GM19455 (cell line): Measurements from ENCODE around the gene FOXB2.
"Not testable (repeated sequence)": the region's sequence is repeated elsewhere in the genome, so short reads cannot be mapped to it uniquely, and the experiment has no call there.

ENCODE experiments used
- ATAC-seq: cut with Tn5 transposase; IDR thresholded peaks from one replicate; pipeline ENCODE4 v1.9.1; 2021; ENCODE audit not compliant: unreplicated experiment

Gene FOXB2

DNA sequence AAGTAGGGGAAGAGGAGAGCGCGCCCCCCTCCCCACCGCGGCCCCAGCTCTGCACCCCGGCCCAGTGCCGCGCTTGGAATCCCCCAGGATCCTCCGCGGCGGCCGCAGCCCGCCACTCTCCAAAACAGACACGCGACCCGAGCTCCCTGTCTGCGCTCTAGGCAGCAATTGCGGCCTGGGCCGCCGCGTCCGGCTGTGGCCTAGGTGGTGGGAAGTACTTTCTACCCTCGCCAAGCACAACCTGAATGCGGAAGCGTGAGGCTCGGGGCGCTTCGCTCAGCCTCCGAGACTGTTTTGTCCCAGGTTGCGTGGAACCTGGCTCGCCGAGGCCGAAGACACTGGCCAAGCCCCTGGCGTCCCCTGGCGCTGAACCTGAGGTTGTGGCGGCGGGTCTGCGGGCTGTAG, 3.3 kb upstream of the FOXB2 start:
- ATAC-seq, result no peak

DNA sequence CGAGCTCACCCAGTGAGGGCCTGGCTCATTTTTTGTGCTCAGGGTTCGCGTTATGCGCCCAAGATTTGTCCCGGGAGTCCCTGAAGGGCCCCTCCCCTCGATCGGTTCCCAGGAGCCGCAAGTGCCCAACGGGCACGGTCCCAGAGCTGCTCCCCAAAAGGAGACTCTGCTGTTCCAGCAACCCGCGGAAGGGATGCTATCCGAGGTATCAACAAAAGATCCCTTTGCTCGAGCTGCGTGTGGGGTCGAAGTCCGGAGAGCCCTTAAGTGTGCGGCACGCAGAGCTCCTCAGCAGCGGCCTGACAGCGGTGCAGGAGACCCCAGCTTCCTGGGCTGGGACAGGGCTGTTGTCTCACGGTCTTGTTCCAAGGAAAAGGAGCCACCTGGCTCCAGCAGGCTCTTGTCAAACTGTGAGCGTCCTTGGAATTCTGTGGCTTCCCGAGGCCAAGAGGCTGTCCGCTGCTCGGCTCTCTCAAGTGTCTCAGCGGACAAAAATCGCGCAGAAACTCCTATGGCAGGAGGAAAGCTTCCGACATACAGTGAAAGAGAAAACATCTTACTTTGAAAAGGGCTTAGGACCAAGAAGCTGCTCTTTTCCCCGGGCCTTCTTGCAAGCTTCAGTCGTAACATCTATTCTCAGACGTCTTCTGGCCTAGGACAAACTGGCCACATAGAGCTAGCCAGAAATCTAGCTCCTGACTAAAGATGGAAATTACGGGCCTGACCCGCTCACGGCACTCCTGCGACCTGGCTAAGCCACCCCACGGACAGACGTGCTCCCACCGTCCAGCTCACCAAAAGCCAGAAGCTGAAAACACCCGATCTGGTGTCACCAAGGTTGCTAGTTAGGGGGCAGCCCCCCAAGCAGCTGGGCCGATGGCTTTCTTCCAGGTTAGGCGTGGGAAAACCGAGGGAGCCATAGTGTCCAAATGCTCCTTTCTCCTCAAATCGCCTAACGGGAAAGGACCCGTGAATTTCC, 2.6 kb upstream of the FOXB2 start:
- no peak for ATAC-seq

DNA sequence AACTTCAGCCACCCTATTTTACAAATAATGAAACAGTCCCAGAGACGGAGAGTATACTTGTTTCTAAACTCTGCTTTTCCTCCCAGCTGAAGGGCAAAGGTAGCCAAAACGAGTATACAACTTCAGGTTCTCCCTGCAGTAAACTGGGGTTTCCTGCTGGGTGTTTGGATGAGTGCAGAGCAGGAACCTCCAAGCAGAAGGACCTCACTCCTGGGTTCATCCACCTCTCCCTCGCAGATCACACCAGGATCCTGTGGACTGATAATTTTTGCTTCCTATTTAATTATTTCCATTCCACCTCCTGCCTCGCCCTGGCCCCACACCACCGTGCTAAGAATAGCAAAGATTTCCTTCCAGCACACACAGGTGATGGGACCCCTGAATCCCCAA, 2.0 kb upstream of the FOXB2 start:
- no peak for ATAC-seq

DNA sequence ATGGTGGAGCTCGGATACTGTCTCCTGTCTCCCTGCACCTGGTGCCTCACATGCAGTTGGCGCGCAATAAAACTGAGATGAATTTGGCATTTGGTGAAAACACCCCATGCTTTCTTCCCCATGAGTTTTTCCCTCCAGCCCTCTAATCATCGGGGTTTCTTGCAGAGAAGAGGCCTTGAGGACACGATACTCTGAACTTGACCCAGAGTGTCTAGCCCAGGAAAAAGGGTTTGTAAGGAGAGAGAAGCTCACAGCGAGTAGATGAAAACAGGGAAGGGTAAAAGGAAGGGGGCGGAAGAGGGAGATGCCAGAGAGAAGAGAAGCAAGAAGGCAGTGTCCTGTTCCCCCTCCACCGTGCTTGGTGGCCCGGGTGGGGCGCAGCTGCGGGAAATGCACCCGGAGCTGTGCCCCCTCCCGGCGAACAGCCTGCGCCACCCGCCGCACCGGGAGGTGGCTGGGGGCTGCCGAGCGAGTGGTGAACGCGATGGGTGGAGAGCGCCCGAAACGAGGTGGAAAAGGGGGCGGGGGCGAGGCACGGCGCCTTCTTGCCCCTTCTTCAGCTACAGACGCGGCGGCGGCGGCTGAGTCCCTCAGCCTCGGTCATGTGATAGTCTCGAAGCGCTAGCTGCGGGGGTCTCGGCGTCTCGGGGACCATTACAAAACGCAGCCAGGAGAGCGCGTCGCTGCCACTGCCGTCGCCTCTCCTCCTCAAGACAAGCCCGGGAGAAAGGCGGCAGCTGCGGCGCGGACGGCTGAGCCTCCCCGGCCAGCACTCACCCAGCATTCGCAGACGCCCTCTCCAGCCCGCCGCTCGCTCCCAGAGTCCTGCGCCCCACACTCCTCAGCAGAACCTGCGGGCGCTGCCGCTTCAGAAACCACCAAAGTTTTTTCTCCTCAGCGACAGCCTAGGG, 1.1 kb upstream of the FOXB2 start:
- no peak for ATAC-seq

DNA sequence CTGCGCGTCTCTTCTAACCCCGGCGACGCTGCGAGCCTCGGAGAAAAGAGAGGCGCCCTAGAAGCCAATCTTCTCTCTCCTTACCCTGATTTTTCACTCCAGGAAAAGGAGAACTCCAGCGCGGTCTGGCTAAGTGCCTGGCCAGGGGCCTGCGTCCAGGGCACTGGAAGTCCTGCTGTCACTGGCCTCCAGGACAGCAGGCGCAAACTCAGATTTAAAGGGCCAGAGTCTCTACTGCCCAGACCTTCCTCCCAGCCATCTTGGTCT, 553 bp upstream of the FOXB2 start:
- no peak for ATAC-seq

DNA sequence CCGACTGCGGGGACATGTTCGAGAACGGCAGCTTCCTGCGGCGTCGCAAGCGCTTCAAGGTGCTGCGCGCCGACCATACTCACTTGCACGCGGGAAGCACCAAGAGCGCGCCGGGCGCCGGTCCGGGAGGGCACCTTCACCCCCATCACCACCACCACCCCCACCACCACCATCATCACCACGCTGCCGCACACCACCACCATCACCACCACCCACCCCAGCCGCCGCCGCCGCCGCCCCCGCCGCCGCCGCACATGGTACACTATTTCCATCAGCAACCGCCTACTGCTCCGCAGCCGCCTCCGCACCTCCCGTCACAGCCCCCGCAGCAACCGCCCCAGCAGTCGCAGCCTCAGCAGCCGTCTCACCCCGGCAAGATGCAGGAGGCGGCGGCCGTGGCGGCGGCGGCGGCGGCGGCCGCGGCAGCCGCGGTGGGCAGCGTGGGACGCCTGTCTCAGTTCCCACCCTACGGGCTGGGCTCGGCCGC, 514 bp downstream of the FOXB2 start:
- ATAC-seq, result no peak

DNA sequence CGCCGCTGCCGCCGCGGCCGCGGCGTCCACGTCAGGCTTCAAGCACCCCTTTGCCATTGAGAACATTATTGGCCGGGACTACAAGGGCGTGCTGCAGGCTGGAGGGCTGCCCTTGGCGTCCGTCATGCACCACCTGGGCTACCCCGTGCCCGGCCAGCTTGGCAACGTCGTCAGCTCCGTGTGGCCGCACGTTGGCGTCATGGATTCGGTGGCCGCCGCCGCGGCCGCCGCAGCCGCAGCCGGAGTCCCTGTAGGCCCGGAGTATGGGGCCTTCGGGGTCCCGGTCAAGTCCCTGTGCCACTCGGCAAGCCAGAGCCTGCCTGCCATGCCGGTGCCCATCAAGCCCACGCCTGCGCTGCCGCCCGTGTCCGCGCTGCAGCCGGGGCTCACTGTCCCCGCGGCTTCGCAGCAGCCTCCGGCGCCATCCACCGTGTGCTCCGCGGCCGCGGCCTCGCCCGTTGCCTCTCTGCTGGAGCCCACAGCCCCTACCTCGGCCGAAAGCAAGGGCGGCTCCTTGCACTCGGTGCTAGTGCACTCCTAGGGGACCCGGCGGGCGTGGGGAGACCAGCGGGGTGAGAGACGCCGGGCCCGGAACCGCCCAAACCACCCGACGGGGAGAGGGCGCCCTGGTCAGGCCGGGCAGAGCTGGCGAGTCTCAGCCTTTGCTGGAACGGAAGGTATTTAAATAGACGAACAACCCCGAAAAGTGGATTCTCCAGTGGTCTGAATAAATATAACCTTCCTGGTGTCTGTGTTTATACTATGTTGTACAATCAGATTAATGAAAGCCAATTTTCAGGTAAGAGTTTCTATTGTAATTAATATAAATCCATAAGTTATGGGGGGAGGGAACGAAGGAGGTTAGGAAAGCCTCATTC, 1.2 kb downstream of the FOXB2 start:
- ATAC-seq, result no peak

DNA sequence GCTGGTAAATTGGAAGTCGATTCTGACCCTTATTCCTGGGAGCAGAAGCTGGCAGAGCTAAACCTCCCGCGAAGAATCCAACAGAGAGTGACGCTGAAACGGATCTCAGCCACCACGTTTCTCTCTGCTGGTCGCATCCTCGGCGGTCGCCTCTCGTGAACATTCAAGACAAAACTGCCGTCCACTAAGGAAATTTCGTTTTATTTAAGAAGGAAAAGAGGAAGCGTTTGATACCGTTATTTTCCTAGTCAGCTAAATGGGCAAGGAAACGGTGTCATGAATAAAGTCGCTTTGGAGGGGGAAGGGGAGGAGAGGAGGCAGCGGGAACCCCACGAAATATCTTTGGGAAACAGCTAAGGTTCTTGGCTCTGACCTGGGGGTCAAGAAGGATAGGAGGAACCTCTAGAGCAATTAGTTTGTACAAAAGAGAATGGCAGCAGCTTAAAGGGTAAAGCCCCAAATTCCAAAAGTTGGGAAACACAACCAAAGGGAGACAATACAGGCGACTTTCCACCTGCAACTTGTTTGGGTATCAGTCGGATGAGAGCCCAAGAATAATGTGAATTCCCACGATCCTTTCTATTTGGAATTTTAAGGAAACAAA, 1.9 kb downstream of the FOXB2 start:
- no peak for ATAC-seq

DNA sequence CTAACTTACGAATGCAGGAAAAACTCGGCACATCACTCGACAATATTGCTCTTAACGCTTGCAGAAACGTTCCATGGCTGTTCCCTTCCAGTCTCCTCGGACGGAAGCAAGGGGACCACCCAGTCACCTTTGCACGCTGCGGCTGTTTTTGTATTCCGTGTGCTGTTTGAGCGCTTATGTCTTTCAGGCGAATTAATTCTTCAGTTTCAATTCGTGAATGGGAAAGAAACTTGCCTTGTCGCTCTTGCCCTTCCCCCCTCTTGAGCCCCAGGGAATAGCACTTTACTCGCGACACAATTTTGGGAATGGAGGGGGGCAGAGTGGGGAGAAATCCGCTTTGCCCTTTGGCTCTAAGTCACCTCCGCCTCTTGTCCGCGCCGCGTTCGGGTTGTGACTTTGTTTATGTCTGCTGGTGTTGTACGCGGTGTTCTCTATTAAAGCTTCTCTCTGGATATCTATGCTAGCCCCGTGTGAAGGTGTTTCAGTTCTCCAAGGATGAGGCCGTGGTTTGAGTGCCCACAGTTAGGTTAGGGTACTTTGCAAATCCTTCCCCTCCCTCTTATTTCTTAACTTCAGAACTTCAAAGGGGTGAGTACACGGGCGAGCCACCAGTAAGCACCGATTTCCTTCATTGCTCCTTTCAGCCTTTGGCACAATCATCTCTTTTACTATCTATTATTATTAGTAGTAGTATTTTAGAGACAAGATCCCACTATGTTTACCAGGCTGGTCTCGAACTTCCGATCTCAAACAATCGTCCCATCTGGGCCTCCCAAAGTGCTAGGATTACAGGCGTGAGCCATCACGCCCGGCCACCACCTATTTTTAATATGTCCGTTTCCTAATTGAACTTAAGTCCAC, 2.7 kb downstream of the FOXB2 start:
- ATAC-seq, result no peak

DNA sequence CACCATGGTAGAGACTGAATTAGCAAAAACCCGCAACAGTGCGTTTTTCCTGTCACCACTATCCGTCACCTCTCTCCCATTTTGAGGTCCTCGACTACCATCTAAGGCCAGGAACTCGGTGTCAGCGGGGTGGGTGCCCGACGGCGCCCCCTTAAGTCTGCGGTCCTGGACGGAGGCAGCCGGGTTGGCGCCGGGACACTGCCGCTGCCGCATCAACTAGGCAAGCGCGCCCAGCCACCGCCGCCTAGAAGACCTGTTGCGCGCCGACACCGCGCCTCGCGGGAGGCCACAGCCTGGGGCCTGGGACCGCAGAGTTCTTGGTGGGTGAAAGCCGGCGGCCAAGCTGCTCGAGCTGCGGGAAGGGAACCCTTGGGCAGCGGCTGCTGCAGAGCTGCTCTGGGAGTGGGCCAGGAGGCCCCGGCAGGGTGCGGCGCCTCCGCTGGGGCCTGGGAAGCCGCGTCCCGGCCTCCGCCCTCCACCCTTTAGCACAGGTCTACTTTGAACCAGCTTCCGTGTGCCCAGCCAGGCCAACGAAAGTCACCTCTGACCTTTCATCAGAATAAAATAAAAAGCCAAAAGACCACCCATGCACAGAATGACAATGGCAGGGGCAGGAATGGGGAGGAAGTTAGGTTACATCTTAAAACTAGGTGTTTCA, 3.5 kb downstream of the FOXB2 start:
- no peak for ATAC-seq

DNA sequence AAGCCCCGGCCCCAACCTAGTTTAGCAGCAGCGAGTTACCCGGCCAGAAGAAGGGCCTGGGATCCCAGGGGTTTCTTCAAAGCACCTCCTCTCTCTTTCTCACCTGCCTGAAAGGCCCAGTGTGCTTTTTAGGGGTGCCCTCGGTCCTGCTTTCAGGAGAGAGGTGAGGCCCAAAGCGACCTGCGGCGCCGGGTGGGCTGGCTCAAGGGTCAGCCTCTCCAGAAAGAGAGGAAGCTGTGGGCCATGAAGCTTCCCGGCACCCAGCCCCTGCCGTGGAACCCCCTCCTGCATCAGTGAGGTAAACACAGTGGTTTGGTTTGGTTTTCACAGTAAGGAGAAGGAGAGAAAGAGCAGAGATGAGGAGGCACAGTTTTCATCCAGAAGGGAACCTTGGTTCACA, 4.3 kb downstream of the FOXB2 start:
- ATAC-seq, result no peak

DNA sequence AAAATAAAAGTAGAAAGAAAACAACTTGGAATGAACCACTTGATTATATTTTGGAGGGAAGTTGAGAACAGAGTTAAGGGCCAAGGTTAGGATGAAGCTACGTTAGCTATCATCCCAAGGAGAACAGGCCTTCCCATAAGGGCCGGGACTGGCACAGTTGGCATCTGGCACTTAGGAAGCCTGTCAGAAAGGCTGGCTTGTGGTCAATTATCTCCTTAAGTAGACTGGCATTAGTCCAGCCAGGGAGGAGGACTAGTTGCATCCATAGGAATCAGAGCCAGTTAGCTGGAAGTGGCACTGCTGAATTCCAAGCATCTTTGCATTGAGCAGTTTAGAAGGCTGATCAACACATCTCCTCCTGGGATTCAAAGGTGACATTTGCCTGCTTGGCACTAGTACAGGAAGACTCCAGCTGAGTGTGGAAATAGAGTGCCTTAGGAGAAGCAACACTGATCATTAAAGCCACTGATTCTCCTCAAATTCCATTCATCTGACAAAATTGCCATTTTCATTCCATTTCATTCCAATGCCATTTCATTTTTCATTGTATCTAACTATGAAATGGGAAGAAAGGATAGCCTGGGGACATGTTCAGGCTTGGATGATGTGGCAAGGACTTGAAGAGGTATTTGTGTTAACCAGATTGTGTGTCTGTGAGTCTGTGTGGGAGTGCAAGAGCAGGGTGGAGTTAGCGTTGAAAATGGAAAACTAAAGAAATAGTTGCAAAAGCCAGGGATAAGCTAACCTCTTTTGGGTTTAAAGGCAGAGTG, 5.5 kb downstream of the FOXB2 start:
- ATAC-seq, result no peak

DNA sequence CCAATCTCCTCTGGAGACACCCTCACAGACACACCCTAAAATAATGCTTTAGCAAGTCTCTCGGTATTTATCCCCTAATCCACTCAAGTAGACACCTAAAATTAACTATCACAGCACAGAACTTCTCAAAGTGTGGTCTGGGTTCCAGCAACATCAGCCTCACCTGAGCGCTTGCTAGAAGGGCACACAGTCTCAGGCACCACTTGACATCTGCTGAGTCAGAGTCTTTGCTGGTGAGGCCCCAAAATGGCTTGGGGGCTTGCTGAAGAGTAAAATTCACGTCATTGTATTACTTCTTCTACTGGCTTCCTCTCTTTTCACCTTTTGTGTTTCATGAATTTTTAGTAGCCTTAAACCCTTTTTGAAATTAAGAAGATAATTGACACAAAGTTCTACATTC, 9.0 kb downstream of the FOXB2 start:
- no peak for ATAC-seq

DNA sequence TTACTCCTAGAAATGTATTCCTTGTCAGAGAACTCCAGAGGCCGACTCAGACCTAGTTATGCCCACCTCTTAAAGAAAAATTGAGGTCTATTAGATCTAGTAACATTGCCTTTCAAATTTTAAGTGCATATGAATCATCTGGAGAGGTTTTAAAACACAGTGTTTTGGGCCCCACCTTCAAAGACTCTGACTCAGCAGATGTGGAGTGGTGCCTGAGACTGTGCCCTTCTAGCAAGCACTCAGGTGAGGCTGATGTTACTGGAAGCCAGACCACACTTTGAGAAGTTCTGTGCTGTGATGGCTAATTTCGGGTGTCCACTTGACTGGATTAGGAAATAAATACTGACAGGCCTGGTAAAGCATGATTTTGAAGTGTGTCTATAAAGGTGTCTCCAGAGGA, 10.6 kb downstream of the FOXB2 start:
- no peak for ATAC-seq

DNA sequence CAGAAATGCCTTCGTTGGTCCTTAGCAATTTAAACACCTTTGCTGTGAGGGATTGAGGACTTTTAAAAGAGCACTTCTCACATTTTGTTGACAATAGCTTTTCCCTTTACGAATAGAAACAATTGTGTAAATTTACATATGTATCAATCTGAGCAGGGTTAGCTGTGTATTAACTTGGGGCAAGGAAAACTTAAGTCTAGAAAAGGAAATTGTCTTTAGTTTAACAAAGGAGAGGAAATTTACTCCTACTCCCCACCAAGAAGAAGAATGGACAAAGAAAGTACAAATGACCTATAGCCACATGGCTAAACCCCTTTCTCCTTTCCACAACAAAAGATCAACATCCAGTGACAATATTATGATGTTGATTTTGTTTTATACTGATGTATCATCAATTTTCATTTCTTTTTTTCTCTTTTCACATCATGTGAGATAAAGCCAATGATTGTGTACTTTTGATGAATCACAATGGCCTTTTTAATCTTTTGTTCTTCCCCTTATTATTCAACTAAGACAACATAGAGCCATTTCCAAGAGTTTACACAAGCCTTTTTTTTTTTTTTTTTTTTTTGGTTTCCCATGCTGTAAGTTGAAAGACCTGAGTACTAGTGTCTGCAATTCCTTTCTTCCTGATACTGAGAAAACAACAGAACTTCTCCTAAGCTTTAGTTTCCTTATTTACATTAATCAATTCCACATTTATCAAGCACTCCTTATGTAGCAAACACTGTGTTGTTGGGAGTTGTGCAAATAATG, 19.0 kb downstream of the FOXB2 start:
- ATAC-seq, result no peak

DNA sequence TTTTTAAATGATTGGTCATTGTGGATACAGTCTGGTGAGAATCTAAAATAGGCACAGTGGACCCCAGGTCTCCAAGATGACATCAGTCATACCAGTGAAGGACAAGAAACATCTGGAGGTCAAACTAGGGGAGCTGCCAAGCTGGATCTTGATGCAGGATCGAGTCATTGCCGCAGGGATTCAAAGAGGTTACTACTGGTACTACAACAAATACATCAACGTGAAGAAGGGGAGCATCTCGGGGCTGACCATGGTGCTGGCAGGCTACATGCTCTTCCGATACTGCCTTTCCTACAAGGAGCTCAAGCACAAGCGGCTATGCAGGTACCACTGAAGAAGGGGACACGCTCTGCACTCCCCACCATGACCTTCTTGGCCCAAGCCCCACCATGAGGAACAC, 20.9 kb downstream of the FOXB2 start:
- ATAC-seq, result no peak

DNA sequence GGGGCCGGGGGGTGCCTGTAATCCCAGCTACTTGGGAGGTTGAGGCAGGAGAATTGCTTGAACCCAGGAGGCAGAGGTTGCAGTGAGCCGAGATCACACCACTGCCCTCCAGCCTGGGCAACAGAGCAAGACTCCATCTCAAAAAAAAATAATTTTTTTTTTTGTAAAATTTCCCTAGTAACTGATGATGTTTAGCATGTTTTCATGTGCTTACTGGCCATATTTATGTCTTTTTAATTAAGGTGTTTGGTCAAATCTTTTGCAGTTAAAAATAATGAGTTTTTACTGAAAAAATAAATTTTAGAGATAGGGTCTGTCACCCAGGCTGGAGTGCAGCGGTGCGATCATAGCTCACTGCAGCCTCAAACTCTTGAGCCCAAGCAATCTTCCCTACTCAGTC, 24.3 kb downstream of the FOXB2 start:
- not testable (repeated sequence) for ATAC-seq

DNA sequence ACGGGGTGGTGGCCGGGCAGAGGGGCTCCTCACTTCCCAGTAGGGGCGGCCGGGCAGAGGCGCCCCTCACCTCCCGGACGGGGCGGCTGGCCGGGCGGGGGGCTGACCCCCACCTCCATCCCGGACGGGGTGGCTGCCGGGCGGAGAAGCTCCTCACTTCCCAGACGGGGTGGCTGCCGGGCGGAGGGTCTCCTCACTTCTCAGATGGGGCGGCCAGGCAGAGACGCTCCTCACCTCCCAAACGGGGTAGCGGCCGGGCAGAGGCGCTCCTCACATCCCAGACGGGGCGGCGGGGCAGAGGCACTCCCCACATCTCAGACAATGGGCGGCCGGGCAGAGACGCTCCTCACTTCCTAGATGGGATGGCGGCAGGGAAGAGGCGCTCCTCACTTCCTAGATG, 41.2 kb downstream of the FOXB2 start:
- not testable (repeated sequence) for ATAC-seq
